Measurements from ENCODE around the gene XYLB.

The XYLB gene

GRCh38 chr3:38454178-38454883 is 107.7 kb downstream of the XYLB start:
- Histone ChIP-seq H4K91ac (ENCODE audit: low read depth, low read length, poor library complexity) (peak overlapping the region; percentile 82), H3K4me2 (ENCODE audit: insufficient read depth, low read length, poor library complexity, severe bottlenecking) (peak overlapping the region; percentile 84), H2AK5ac (ENCODE audit: low read depth, low read length) (peak overlapping the region; percentile 99), H3K4me1 (ENCODE audit: control insufficient read depth in 2 of 2, insufficient read depth in 1 of 2, low read depth in 1 of 2, low read length in 2 of 2) (peaks cover 11 to 19% of the 10 kb centered on the region in 2 donors), H2BK12ac (ENCODE audit: low read length) (peak overlapping the region; percentile 48), H3K18ac (ENCODE audit: low read length) (peak overlapping the region; percentile 99), H3K27me3 (ENCODE audit: control insufficient read depth in 3 of 3, insufficient read depth in 3 of 3, low read depth in 1 of 3, low read length in 3 of 3) (no peaks in the 10 kb centered on the region), H2BK120ac (ENCODE audit: low read depth, low read length) (peak overlapping the region; percentile 81), H3K23ac (ENCODE audit: low read depth, low read length, poor library complexity) (peak overlapping the region; percentile 76), H2BK15ac (ENCODE audit: low read length) (peak overlapping the region; percentile 71), H4K8ac (ENCODE audit: low read depth, low read length) (peak overlapping the region; percentile 87), H3K9me3 (replicated peaks in 1 of 2; ENCODE audit: control insufficient read depth in 2 of 2, insufficient read depth in 1 of 2, low read depth in 1 of 2, low read length in 2 of 2) (peaks cover 3% of the 10 kb centered on the region in 2 donors), H3K9ac (ENCODE audit: low read depth, low read length, poor library complexity) (peak overlapping the region; percentile 99), H2AFZ (ENCODE audit: low read length) (peak overlapping the region; percentile 90), H3K4ac (ENCODE audit: low read length) (peak overlapping the region; percentile 45), H2BK5ac (ENCODE audit: low read length) (peak overlapping the region; percentile 93), H3K36me3 (replicated peaks in 1 of 2; ENCODE audit: control insufficient read depth in 2 of 2, insufficient read depth in 2 of 2, low read length in 2 of 2) (peaks cover 0 to 19% of the 10 kb centered on the region in 2 donors), H3K14ac (ENCODE audit: low read length) (peak overlapping the region; percentile 92), H3K4me3 (ENCODE audit: low read length in 2 of 2) (peak overlapping the region; percentile 95 to 100), H3K79me1 (ENCODE audit: low read depth, low read length) (peaks cover 10% of the 10 kb centered on the region), H3K27ac (replicated peaks; ENCODE audit: low read length) (peak overlapping the region; percentile 92)
- no CpG with 5 or more reads among the region's 78 CpGs for WGBS, 2 donors (ENCODE audit: extremely low coverage in 2 of 2, insufficient read length in 2 of 2, insufficient replicate concordance in 1 of 2)
- peak; percentile 40 for DNase-seq (ENCODE audit: low spot score)

GRCh38 chr3:38454884-38455638 is 108.5 kb downstream of the XYLB start:
- Histone ChIP-seq H3K79me1 (ENCODE audit: low read depth, low read length) (peaks cover 13% of the 10 kb centered on the region), H2BK120ac (ENCODE audit: low read depth, low read length) (peak overlapping the region; percentile 81), H4K91ac (ENCODE audit: low read depth, low read length, poor library complexity) (peak overlapping the region; percentile 82), H2BK12ac (ENCODE audit: low read length) (no peak overlapping the region), H3K9ac (ENCODE audit: low read depth, low read length, poor library complexity) (peak overlapping the region; percentile 99), H3K4me3 (ENCODE audit: low read length in 2 of 2) (peak overlapping the region; percentile 95 to 100), H2AFZ (ENCODE audit: low read length) (peak overlapping the region; percentile 90), H3K14ac (ENCODE audit: low read length) (peak overlapping the region; percentile 92), H2AK5ac (ENCODE audit: low read depth, low read length) (peak overlapping the region; percentile 99), H3K4me2 (ENCODE audit: insufficient read depth, low read length, poor library complexity, severe bottlenecking) (peak overlapping the region; percentile 84), H3K36me3 (replicated peaks in 1 of 2; ENCODE audit: control insufficient read depth in 2 of 2, insufficient read depth in 2 of 2, low read length in 2 of 2) (peaks cover 0 to 21% of the 10 kb centered on the region in 2 donors), H3K4me1 (ENCODE audit: control insufficient read depth in 2 of 2, insufficient read depth in 1 of 2, low read depth in 1 of 2, low read length in 2 of 2) (peaks cover 11 to 22% of the 10 kb centered on the region in 2 donors), H4K8ac (ENCODE audit: low read depth, low read length) (no peak overlapping the region), H3K4ac (ENCODE audit: low read length) (no peak overlapping the region), H3K9me3 (replicated peaks in 1 of 2; ENCODE audit: control insufficient read depth in 2 of 2, insufficient read depth in 1 of 2, low read depth in 1 of 2, low read length in 2 of 2) (peaks cover 3% of the 10 kb centered on the region in 2 donors), H3K27ac (replicated peaks; ENCODE audit: low read length) (peak overlapping the region; percentile 92), H2BK15ac (ENCODE audit: low read length) (peak overlapping the region; percentile 80), H3K27me3 (ENCODE audit: control insufficient read depth in 3 of 3, insufficient read depth in 3 of 3, low read depth in 1 of 3, low read length in 3 of 3) (no peaks in the 10 kb centered on the region), H2BK5ac (ENCODE audit: low read length) (peak overlapping the region; percentile 93), H3K18ac (ENCODE audit: low read length) (peak overlapping the region; percentile 99), H3K23ac (ENCODE audit: low read depth, low read length, poor library complexity) (peak overlapping the region; percentile 76)
- WGBS, 2 donors (ENCODE audit: extremely low coverage in 2 of 2, insufficient read length in 2 of 2, insufficient replicate concordance in 1 of 2): no CpG with 5 or more reads among the region's 72 CpGs
- DNase-seq (ENCODE audit: low spot score): peak; percentile 82

- Histone ChIP-seq H3K27ac (replicated peaks; ENCODE audit: low read length) (peak overlapping the region; percentile 91), H3K4me1 (ENCODE audit: control insufficient read depth in 2 of 2, insufficient read depth in 1 of 2, low read depth in 1 of 2, low read length in 2 of 2) (peaks cover 11 to 26% of the 10 kb centered on the region in 2 donors), H2BK120ac (ENCODE audit: low read depth, low read length) (no peak overlapping the region), H2AK5ac (ENCODE audit: low read depth, low read length) (peak overlapping the region; percentile 72), H3K14ac (ENCODE audit: low read length) (peak overlapping the region; percentile 12), H3K4ac (ENCODE audit: low read length) (no peak overlapping the region), H2BK5ac (ENCODE audit: low read length) (peak overlapping the region; percentile 75), H3K9ac (ENCODE audit: low read depth, low read length, poor library complexity) (peak overlapping the region; percentile 83), H2AFZ (ENCODE audit: low read length) (peak overlapping the region; percentile 90), H3K4me3 (ENCODE audit: low read length in 2 of 2) (peak overlapping the region; percentile 76 to 100), H4K8ac (ENCODE audit: low read depth, low read length) (no peak overlapping the region), H3K79me1 (ENCODE audit: low read depth, low read length) (peaks cover 18% of the 10 kb centered on the region), H3K4me2 (ENCODE audit: insufficient read depth, low read length, poor library complexity, severe bottlenecking) (peak overlapping the region; percentile 84), H4K91ac (ENCODE audit: low read depth, low read length, poor library complexity) (no peak overlapping the region), H3K9me3 (replicated peaks in 1 of 2; ENCODE audit: control insufficient read depth in 2 of 2, insufficient read depth in 1 of 2, low read depth in 1 of 2, low read length in 2 of 2) (peaks cover under 1 to 2% of the 10 kb centered on the region in 2 donors), H3K23ac (ENCODE audit: low read depth, low read length, poor library complexity) (no peak overlapping the region), H2BK15ac (ENCODE audit: low read length) (no peak overlapping the region), H3K27me3 (ENCODE audit: control insufficient read depth in 3 of 3, insufficient read depth in 3 of 3, low read depth in 1 of 3, low read length in 3 of 3) (no peaks in the 10 kb centered on the region), H3K36me3 (replicated peaks in 1 of 2; ENCODE audit: control insufficient read depth in 2 of 2, insufficient read depth in 2 of 2, low read length in 2 of 2) (peaks cover 0 to 29% of the 10 kb centered on the region in 2 donors), H2BK12ac (ENCODE audit: low read length) (no peak overlapping the region), H3K18ac (ENCODE audit: low read length) (peak overlapping the region; percentile 90)
- no CpG with 5 or more reads among the region's 15 CpGs for WGBS, 2 donors (ENCODE audit: extremely low coverage in 2 of 2, insufficient read length in 2 of 2, insufficient replicate concordance in 1 of 2)
- no peak for DNase-seq (ENCODE audit: low spot score)
These were observed 109.2 kb downstream of the XYLB start for GRCh38 chr3:38455639-38456430.
